GM12878 (cell line): ENCODE results near the gene G2E3. TPM values are rescaled to one million over a fixed set of nuclear protein-coding genes. Genes with fewer than 3 reads are reported as not detected.

Experiments
- ATAC-seq: fragments of 200-7000 bp; cut with Tn5 transposase; 3 replicates; pipeline ENCODE4 v1.9.1; 2020; ENCODE audit warnings: mild to moderate bottlenecking, moderate library complexity
- Bru-seq: library from RNA; stranded (reverse); fragments of 400-500 nt; gene quantifications from one replicate; lab custom pipeline; 2021; lab: Mats Ljungman, UMichigan
- BruChase-seq, 2 experiments: library from RNA; stranded (reverse); fragments of 400-500 nt; gene quantifications; one replicate each; lab custom pipeline; 2021; lab: Mats Ljungman, UMichigan
- BruUV-seq: library from RNA; stranded (reverse); fragments of 400-500 nt; replicated peaks from 2 replicates; lab custom pipeline; 2021; lab: Mats Ljungman, UMichigan
- CTCF ChIA-PET: fragments of 300-600 bp; sonication (Branson Sonifier 250); formaldehyde crosslinking; extraction: SDS; loops from one replicate; lab custom pipeline; 2021; ENCODE audit warnings: inconsistent platforms; lab: Yijun Ruan, JAX
- POLR2A ChIA-PET: fragments of 350-600 bp; formaldehyde crosslinking; extraction: SDS; loops from one replicate; lab custom pipeline; 2021; ENCODE audit warnings: inconsistent platforms; lab: Charles Lee
- RAD21 ChIA-PET: fragments of 300-600 bp; sonication (Branson Sonifier 250); formaldehyde crosslinking; loops from one replicate; lab custom pipeline; 2023; ENCODE audit warnings: antibody characterized with exemption; ENCODE audit not compliant: unreplicated experiment; lab: Charles Lee
- SMC1A ChIA-PET: fragments of 300-600 bp; sonication (Branson Sonifier 250); formaldehyde crosslinking; loops from one replicate; lab custom pipeline; 2023; ENCODE audit not compliant: unreplicated experiment, uncharacterized antibody; lab: Charles Lee
- DNase-seq: peaks from one replicate; pipeline ENCODE4 v3.0.0-alpha.2; 2011; ENCODE audit warnings: low read depth, low spot score
- FAIRE-seq: peaks from 3 replicates; lab custom pipeline; 2011; peaks lifted over from hg19 to GRCh38; lab: Jason Lieb, UNC
- H2AFZ ChIP-seq: 2 replicates; pipeline ENCODE4 v1.6.0; 2011; ENCODE audit warnings: low read depth, low read length, control low read depth; ENCODE audit not compliant: control insufficient read depth
- H3K27ac ChIP-seq: 2 replicates; pipeline ENCODE4 v1.5.1; 2011; ENCODE audit warnings: control low read depth; ENCODE audit not compliant: control insufficient read depth, insufficient read depth
- H3K27me3 ChIP-seq, 2 experiments: replicated peaks in 1 of 2; 2 replicates each; pipeline versions ENCODE4 v1.6.0 to v1.6.1; 2011; ENCODE audit warnings: low read length in 1 of 2; ENCODE audit not compliant: control insufficient read depth in 2 of 2, insufficient read depth in 2 of 2
- H3K36me3 ChIP-seq, 2 experiments: 2 replicates each; pipeline ENCODE4 v1.5.1; 2011; ENCODE audit warnings: low read length in 1 of 2; ENCODE audit not compliant: control insufficient read depth in 2 of 2, insufficient read depth in 2 of 2
- H3K4me1 ChIP-seq: 2 replicates; pipeline ENCODE4 v1.6.1; 2011; ENCODE audit warnings: mild to moderate bottlenecking, low read length, moderate library complexity, mixed read lengths; ENCODE audit not compliant: control insufficient read depth, insufficient read depth
- H3K4me2 ChIP-seq: 2 replicates; pipeline ENCODE4 v1.6.0; 2011; ENCODE audit warnings: control low read depth; ENCODE audit not compliant: control insufficient read depth, insufficient read depth
- H3K4me3 ChIP-seq: fragments of 200-600 bp; sonication (generic); 2 replicates; pipeline ENCODE4 v1.5.1; 2016
- H3K79me2 ChIP-seq: 2 replicates; pipeline ENCODE4 v1.6.0; 2011; ENCODE audit warnings: low read length; ENCODE audit not compliant: control insufficient read depth, insufficient read depth
- H3K9ac ChIP-seq: 2 replicates; pipeline ENCODE4 v1.8.0; 2011; ENCODE audit warnings: low read length, control low read depth, mixed read lengths; ENCODE audit not compliant: control insufficient read depth, insufficient read depth
- H3K9me3 ChIP-seq: replicated peaks from 3 replicates; pipeline ENCODE4 v1.5.1; 2011; ENCODE audit warnings: mild to moderate bottlenecking, low read length; ENCODE audit not compliant: control insufficient read depth, insufficient read depth
- H4K20me1 ChIP-seq: 2 replicates; pipeline ENCODE4 v1.6.0; 2011; ENCODE audit not compliant: control insufficient read depth, insufficient read depth
- ATF2 ChIP-seq: IDR thresholded peaks from 2 replicates; pipeline ENCODE4 v1.6.1; 2012; ENCODE audit warnings: low read length, inconsistent platforms
- CREB1 ChIP-seq: IDR thresholded peaks from 2 replicates; pipeline ENCODE4 v1.6.1; 2012; ENCODE audit warnings: low read depth, mild to moderate bottlenecking, inconsistent platforms
- GATAD2B ChIP-seq: fragments of 450-650 bp; conservative IDR thresholded peaks from 2 replicates; pipeline ENCODE4 v1.6.1; 2017; ENCODE audit warnings: low read depth, mild to moderate bottlenecking, moderate library complexity
- JUNB ChIP-seq: IDR thresholded peaks from 2 replicates; pipeline ENCODE4 v1.6.1; 2016; ENCODE audit warnings: antibody characterized with exemption, mild to moderate bottlenecking
- MAX ChIP-seq: IDR thresholded peaks from 2 replicates; pipeline ENCODE4 v1.6.1; 2012; ENCODE audit warnings: low read depth, low read length, improper control_type of control experiment
- MYB ChIP-seq: fragments of 150-350 bp; IDR thresholded peaks from 2 replicates; pipeline ENCODE4 v1.6.1; 2014; ENCODE audit warnings: mild to moderate bottlenecking, low read depth, low read length, borderline replicate concordance
- NBN ChIP-seq: fragments of 450-650 bp; IDR thresholded peaks from 2 replicates; pipeline ENCODE4 v1.6.1; 2016
- NR2F1 ChIP-seq: fragments of 450-650 bp; conservative IDR thresholded peaks from 2 replicates; pipeline ENCODE4 v1.6.1; 2017; ENCODE audit warnings: mild to moderate bottlenecking
- POLR2AphosphoS2 ChIP-seq: IDR thresholded peaks from 2 replicates; pipeline ENCODE4 v1.6.1; 2011; ENCODE audit warnings: low read depth, mild to moderate bottlenecking, low read length, improper control_type of control experiment, moderate library complexity
- TCF7 ChIP-seq: IDR thresholded peaks from 2 replicates; pipeline ENCODE4 v1.6.1; 2014; ENCODE audit warnings: antibody characterized with exemption, borderline replicate concordance
- WGBS: methylation state at CpG from one replicate; pipeline ENCODE4 v1.1.6; 2016; ENCODE audit warnings: low lambda C conversion rate; ENCODE audit not compliant: insufficient replicate concordance, insufficient coverage; ENCODE audit errors: missing lambda C conversion rate; 5-methylcytosine and 5-hydroxymethylcytosine counted together
- in situ Hi-C: fragments of 300-500 bp; cut with MboI; formaldehyde crosslinking; loops from 9 replicates; pipeline ENCODE4 v1.14.3; 2018; ENCODE audit warnings: mixed read lengths
- intact Hi-C: fragments of 100-400 bp; cut with micrococcal nuclease; formaldehyde crosslinking; loops from one replicate; pipeline ENCODE4 v1.14.2; 2022; ENCODE audit not compliant: unreplicated experiment
- long read RNA-seq, 2 experiments: library from polyadenylated mRNA; unstranded; transcript quantifications; one replicate each; pipeline ENCODE4 v2.0.0, GENCODE V29; 2019 to 2020
- polyA minus RNA-seq, 3 experiments: library from RNA; depleted of rRNA, polyadenylated mRNA; stranded (reverse); fragments of >200 nt; gene quantifications; 2 replicates each; pipeline ENCODE4 v1.2.3, GENCODE V29; 2011
- polyA plus RNA-seq, 11 experiments: library from polyadenylated mRNA; depleted of rRNA in 4 of 11; unstranded in 6 of 11; stranded (reverse) in 5 of 11; fragments of >200 nt; fragmentation: Nextera tagmentation in 4 of 11; fragmentation: Illumina TruSeq in 1 of 11; extraction: Ambion mirVana in 4 of 11; extraction: Trizol in 1 of 11; gene quantifications; 1 replicate in 1 of 11; 2 replicates in 10 of 11; pipeline versions ENCODE4 v1.2.1 to v1.2.3, GENCODE V29; 2011 to 2016; ENCODE audit warnings: inconsistent platforms in 2 of 11, missing spikeins in 2 of 11, low read depth in 1 of 11
- total RNA-seq, 4 experiments: library from RNA; depleted of rRNA in 3 of 4; stranded (reverse); fragments of >200 nt in 3 of 4; fragmentation: Illumina TruSeq in 1 of 4; extraction: Trizol in 1 of 4; gene quantifications; 2 replicates each; pipeline versions ENCODE4 v1.2.1 to v1.2.3, GENCODE V29; 2013 to 2021
- TF ChIP-seq, protein P1 (sequence below): IDR thresholded peaks from 2 replicates; pipeline ENCODE4 v1.6.1; 2012; ENCODE audit warnings: improper control_type of control experiment, low read depth, low read length; ENCODE audit not compliant: insufficient replicate concordance

G2E3 gene
- 82.2 and 99.3 TPM in 2 replicates for total RNA-seq (2013; cell fraction: nucleolus; rRNA removed)
- 11.9 and 15.0 TPM in 2 replicates for total RNA-seq (2014; rRNA removed)
- 19.7 and 20.4 TPM in 2 replicates for total RNA-seq (2014; rRNA removed; fragmentation: Illumina TruSeq; extraction: Trizol)
- total RNA-seq (2021), result 20.1 and 22.6 TPM in 2 replicates
- 2.9 TPM for polyA plus RNA-seq (2011; ENCODE audit: low read depth)
- polyA plus RNA-seq (2011; rRNA removed), result 24.2 and 43.6 TPM in 2 replicates
- polyA plus RNA-seq (2011; cell fraction: cytosol; rRNA removed), result 5.2 and 7.4 TPM in 2 replicates
- polyA plus RNA-seq (2011; cell fraction: nucleus; rRNA removed), result 15.5 and 18.5 TPM in 2 replicates
- 5.1 and 8.2 TPM in 2 replicates for polyA plus RNA-seq (2012)
- polyA plus RNA-seq (2014; fragmentation: Illumina TruSeq; extraction: Trizol), result 16.1 and 19.3 TPM in 2 replicates
- polyA plus RNA-seq (2014; fragmentation: Nextera tagmentation; extraction: Ambion mirVana), result 10 to 100 TPM; 15.0 to 38.0 TPM
- polyA plus RNA-seq (2014; rRNA removed), result 8.8 and 10.0 TPM in 2 replicates
- 10 to 100 TPM; 22.7 to 29.6 TPM for polyA plus RNA-seq (2016; fragmentation: Nextera tagmentation; extraction: Ambion mirVana)
- polyA minus RNA-seq (2011; rRNA and poly(A)+ RNA removed), result 13.8 and 20.5 TPM in 2 replicates
- 9.2 and 11.6 TPM in 2 replicates for polyA minus RNA-seq (2011; cell fraction: cytosol; rRNA and poly(A)+ RNA removed)
- 18.5 and 31.0 TPM in 2 replicates for polyA minus RNA-seq (2011; cell fraction: nucleus; rRNA and poly(A)+ RNA removed)
- percentile 92 among the genes with signal in this experiment for Bru-seq, nascent RNA
- BruChase-seq, experiment 1, labeled RNA remaining after a 6-hour chase, result percentile 83 among the genes with signal in this experiment
- percentile 91 among the genes with signal in this experiment for BruChase-seq, experiment 2, labeled RNA remaining after a 2-hour chase
- long read RNA-seq, experiment 1, full-length matches to known transcripts, result 7 of 16 reads
- long read RNA-seq, experiment 1, partial matches to known transcripts, result 8 of 16 reads
- long read RNA-seq, experiment 1, other reads (novel, unspliced or antisense), result 1 of 16 reads
- long read RNA-seq, experiment 2, full-length matches to known transcripts, result 37 of 131 reads
- long read RNA-seq, experiment 2, partial matches to known transcripts, result 60 of 131 reads
- long read RNA-seq, experiment 2, other reads (novel, unspliced or antisense), result 34 of 131 reads

DNA sequence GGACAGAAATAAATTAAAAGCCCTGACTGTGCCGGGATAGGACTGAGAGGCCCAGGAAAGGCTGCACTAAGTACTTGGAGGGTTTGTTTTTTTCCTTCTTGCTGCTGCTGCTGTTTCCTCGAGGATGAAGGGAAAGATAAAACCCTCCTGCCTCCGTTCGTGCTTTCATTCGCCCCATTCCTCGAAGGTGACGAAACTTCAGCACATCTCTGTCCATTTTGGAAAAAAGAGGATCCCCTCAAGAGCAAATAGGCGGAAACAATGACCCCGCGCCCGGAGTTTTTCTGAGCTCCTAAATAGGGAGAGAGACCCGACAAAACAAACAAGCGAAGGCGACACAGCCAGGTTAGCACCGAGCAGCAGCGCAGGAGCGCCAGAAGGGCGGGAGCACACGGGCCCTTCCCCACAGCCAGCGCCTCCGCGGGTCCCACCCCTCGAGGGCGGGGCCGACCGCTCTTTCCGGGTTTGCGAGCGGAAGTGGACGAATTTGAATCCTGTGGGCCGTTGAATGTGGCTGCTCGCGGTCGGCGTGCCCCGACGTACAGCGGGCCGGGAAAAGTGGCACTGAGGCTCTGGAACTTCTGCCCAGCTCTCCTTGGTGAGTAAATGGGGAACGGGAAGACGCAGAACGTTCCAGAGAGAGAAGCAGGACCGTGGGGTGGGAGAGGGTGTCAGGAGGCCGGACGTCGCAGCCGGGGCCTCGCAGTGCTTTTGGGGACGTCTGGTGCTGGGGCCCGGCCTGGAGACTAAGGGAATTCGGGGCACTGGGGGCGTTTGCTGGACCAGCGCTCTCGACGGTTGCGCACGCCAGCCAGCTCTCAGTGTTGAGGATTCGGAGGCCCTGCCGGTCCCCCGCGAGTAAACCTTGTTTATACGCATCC is at the start of gene G2E3:
Gene G2E3 (plus strand): TSS at position 484 of the 881 bp plus-strand sequence. CDS start 21,922 bp downstream, outside the sequence.
- Histone ChIP-seq H3K36me3 (no peaks in the 10 kb centered on the region), H3K27me3 (no peaks in the 10 kb centered on the region; a peak in 1 of 4 replicates), H3K4me3 (peak within 1 kb of the TSS; percentile 94), H3K27ac (peak within 1 kb of the TSS; percentile 84), H3K79me2 (peaks cover 48% of the 10 kb centered on the region), H3K4me1 (no peaks in the 10 kb centered on the region), H3K4me2 (peak within 1 kb of the TSS; percentile 94), H4K20me1 (no peaks in the 10 kb centered on the region), H3K9ac (peak within 1 kb of the TSS; percentile 78), H3K9me3 (peaks cover 2% of the 10 kb centered on the region; the same call in 1 of the 3 replicates), H2AFZ (peak within 1 kb of the TSS; percentile 98)
- ChIA-PET CTCF (interaction anchor here (0.6 kb wide), 1 partner anchor 14 kb away, joined by 3 read pairs; no protein-coding TSS in a partner anchor), RAD21 (no interaction called here), SMC1A (interaction anchor here (0.6 kb wide), 1 partner anchor 22 kb away, joined by 3 read pairs; no protein-coding TSS in a partner anchor), POLR2A (interaction anchor here (0.6 to 0.8 kb wide), 2 partner anchors 63 to 71 kb away, joined by 3 to 5 read pairs; partner anchors contain the start of gene SCFD1)
- DNase-seq, result peak; percentile 48
- in situ Hi-C loops (no loop called here), intact Hi-C loops (no loop called here)
- FAIRE-seq, result peak; percentile 91
- ATAC-seq, result peak; percentile 97
- WGBS, result 4% methylated on average over 62 of the region's 62 CpGs
- TSS peak; percentile 78 for BruUV-seq
- TF ChIP-seq ATF2, result no peak
- peak; percentile 78 for TF ChIP-seq POLR2AphosphoS2
- peak; percentile 81; the same call in 1 of the 2 replicates for TF ChIP-seq MAX
- no peak for TF ChIP-seq NR2F1
- TF ChIP-seq, protein P1, sequence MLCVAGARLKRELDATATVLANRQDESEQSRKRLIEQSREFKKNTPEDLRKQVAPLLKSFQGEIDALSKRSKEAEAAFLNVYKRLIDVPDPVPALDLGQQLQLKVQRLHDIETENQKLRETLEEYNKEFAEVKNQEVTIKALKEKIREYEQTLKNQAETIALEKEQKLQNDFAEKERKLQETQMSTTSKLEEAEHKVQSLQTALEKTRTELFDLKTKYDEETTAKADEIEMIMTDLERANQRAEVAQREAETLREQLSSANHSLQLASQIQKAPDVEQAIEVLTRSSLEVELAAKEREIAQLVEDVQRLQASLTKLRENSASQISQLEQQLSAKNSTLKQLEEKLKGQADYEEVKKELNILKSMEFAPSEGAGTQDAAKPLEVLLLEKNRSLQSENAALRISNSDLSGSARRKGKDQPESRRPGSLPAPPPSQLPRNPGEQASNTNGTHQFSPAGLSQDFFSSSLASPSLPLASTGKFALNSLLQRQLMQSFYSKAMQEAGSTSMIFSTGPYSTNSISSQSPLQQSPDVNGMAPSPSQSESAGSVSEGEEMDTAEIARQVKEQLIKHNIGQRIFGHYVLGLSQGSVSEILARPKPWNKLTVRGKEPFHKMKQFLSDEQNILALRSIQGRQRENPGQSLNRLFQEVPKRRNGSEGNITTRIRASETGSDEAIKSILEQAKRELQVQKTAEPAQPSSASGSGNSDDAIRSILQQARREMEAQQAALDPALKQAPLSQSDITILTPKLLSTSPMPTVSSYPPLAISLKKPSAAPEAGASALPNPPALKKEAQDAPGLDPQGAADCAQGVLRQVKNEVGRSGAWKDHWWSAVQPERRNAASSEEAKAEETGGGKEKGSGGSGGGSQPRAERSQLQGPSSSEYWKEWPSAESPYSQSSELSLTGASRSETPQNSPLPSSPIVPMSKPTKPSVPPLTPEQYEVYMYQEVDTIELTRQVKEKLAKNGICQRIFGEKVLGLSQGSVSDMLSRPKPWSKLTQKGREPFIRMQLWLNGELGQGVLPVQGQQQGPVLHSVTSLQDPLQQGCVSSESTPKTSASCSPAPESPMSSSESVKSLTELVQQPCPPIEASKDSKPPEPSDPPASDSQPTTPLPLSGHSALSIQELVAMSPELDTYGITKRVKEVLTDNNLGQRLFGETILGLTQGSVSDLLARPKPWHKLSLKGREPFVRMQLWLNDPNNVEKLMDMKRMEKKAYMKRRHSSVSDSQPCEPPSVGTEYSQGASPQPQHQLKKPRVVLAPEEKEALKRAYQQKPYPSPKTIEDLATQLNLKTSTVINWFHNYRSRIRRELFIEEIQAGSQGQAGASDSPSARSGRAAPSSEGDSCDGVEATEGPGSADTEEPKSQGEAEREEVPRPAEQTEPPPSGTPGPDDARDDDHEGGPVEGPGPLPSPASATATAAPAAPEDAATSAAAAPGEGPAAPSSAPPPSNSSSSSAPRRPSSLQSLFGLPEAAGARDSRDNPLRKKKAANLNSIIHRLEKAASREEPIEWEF, result no peak
- no peak for TF ChIP-seq JUNB
- TF ChIP-seq MYB, result no peak
- TF ChIP-seq NBN, result 0 out of 2 replicates have a peak, but pooled peaks have one; percentile 47
- peak; percentile 79 for TF ChIP-seq GATAD2B
- TF ChIP-seq TCF7, result no peak; the same call in 1 of the 2 replicates
- peak; percentile 54 for TF ChIP-seq CREB1
